Thyroid gland (tissue), 4 donors: ENCODE data around the gene IFNAR1.

Source experiments
- CTCF ChIP-seq, 6 experiments: fragments of 200-600 bp in 3 of 6; fragments of 450-650 bp in 3 of 6; sonication (generic) in 3 of 6; IDR thresholded peaks; one replicate each; pipeline ENCODE4 v1.5.1; 2016 to 2019; ENCODE audit warnings: antibody characterized with exemption in 6 of 6, mild to moderate bottlenecking in 2 of 6, inconsistent platforms in 1 of 6, moderate library complexity in 1 of 6
- POLR2A ChIP-seq, 2 donors: fragments of 450-650 bp; IDR thresholded peaks; one replicate each; pipeline ENCODE4 v1.6.1; 2017; ENCODE audit warnings: antibody characterized with exemption in 2 of 2, mild to moderate bottlenecking in 2 of 2, moderate library complexity in 1 of 2

- TF ChIP-seq POLR2A (IDR thresholded peaks at IDR 0.05) = no peak
- TF ChIP-seq CTCF (IDR thresholded peaks at IDR 0.05) = no peak
Observed at GRCh38 chr21:33378081-33378480, 53.3 kb downstream of the IFNAR1 start.
